Cerebellar cortex (tissue), 1 donor: ENCODE results near the gene SLC25A36.
"Not testable (repeated sequence)": the region's sequence is repeated elsewhere in the genome, so short reads cannot be mapped to it uniquely, and the experiment has no call there.

Source experiments
- DNase-seq: peaks from one replicate; pipeline ENCODE4 v3.0.0-alpha.2; 2015; ENCODE audit warnings: low spot score

SLC25A36 gene

GRCh38 chr3:140995881-140996280 is 54.2 kb downstream of the SLC25A36 start:
- DNase-seq: no peak

- DNase-seq: peak; percentile 68
These were observed 58.5 kb downstream of the SLC25A36 start for GRCh38 chr3:141000027-141000663.

GRCh38 chr3:141000686-141001085 is 59.0 kb downstream of the SLC25A36 start:
- DNase-seq: no peak

GRCh38 chr3:141006344-141006743 is 64.7 kb downstream of the SLC25A36 start:
- DNase-seq: no peak

- DNase-seq: no peak
These were observed 67.9 kb downstream of the SLC25A36 start for GRCh38 chr3:141009496-141009895.

GRCh38 chr3:141011232-141011996 is 69.8 kb downstream of the SLC25A36 start:
- peak; percentile 56 for DNase-seq

GRCh38 chr3:141011997-141012262 is 70.3 kb downstream of the SLC25A36 start:
- DNase-seq: no peak

GRCh38 chr3:141012571-141012970 is 70.9 kb downstream of the SLC25A36 start:
- DNase-seq: no peak

GRCh38 chr3:141015481-141015880 is 73.8 kb downstream of the SLC25A36 start:
- DNase-seq: no peak

GRCh38 chr3:141017366-141018322 is 76.0 kb downstream of the SLC25A36 start:
- DNase-seq: not testable (repeated sequence)

GRCh38 chr3:141019244-141019643 is 77.6 kb downstream of the SLC25A36 start:
- DNase-seq: no peak

GRCh38 chr3:141020143-141020830 is 78.7 kb downstream of the SLC25A36 start:
- DNase-seq: no peak

GRCh38 chr3:141021261-141021660 is 79.6 kb downstream of the SLC25A36 start:
- no peak for DNase-seq
